ENCODE measurements around the gene BTBD2.

DNA sequence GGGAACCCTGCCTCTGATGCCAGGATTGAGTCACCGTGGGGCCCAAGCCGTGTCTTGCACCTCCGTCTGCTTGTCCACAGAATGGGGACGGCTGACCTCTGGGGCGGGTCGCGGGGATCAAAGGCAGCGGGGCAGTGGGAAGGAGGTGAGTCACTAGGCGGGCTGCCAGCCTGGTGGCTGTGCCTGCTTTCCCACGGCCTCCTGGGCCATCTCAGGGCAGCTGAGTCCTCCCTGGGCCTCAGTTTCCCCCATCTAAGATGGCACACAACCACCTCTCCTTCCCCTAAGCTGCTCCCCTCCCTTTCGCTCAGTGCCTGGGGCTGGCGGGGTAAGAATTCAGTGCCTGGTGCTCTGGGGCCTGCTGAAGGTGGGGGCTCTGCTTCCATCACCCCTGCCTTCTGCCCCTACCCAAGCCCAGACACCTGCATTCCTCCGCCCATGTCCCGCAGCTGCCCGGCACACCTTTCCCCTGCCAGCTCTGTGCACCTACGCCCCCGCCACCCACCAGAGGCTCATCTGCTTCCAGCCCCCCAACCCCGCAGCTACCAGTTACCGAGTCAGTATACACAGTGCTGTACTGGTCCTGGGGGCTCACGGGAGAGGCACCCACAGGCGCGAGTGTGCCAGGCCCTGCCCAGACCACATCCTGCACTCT is 32.1 kb upstream of the BTBD2 start:
- TF ChIP-seq GATA3 (IDR thresholded peaks at IDR 0.05; ENCODE audit: low read depth, low read length) (no peak), GATA2 (IDR thresholded peaks at IDR 0.05; ENCODE audit: low read depth, low read length) (no peak)

Data from SH-SY5Y (cell line).